Measurements from ENCODE around the gene ACVR1B. TPM values are rescaled to one million over a fixed set of nuclear protein-coding genes. Genes with fewer than 3 reads are reported as not detected.

Gene ACVR1B
- total RNA-seq, 1 donor from 2014 or later = 13.8 TPM

DNA sequence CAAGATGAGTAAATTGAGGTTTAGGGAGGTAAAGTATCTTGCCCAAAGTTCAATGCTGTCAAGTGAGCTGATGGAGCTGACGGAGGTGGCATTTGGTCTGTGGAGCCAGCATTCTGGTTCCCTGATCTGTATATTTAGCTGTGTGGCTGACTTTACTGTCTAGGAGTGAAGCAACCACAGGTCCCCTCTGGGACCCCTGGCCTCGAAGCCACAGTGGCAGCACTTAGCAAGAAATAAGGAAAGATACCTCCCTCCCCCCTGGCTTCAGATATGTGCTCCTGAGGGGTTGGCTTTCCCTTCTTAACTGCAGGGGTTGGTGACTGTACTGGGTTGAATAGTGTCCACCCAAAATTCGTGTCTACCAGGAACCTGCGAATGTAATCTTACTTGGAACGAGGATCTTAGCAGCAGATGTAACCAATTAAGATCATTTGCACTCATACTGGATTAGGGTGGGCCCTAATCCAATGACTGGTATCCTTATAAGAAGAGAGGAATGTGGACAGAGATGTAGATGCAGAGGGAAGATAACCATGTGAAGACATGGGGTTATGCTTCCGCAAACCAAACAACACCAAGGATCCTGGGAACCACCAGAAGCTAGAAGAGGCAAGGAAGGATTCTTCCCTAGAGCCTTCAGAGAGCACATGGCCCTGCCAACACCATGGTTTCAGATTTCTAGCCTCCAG is 2.0 kb upstream of the ACVR1B start:
- H3K27me3 Mint-ChIP-seq (ENCODE audit: low read depth, unreplicated experiment) = peaks cover 36% of the 10 kb centered on the region
- no peak for DNase-seq (ENCODE audit: low read depth)
- Histone ChIP-seq H3K36me3 (ENCODE audit: insufficient read depth, low read length) (no peaks in the 10 kb centered on the region), H3K4me2 (ENCODE audit: low read length) (no peak overlapping the region), H3K9ac (ENCODE audit: low read length) (no peak overlapping the region), H3K4me3 (ENCODE audit: insufficient read depth, low read depth, low read length) (no peak overlapping the region), H2AFZ (ENCODE audit: low read depth, low read length) (no peak overlapping the region), H3K4me1 (ENCODE audit: insufficient read depth, low read length) (peaks cover 11% of the 10 kb centered on the region), H3K79me2 (ENCODE audit: insufficient read depth, low read length) (peaks cover 27% of the 10 kb centered on the region), H3K27ac (ENCODE audit: low read depth, low read length) (no peak overlapping the region), H4K20me1 (ENCODE audit: insufficient read depth, low read length) (peaks cover 22% of the 10 kb centered on the region), H3K27me3 (ENCODE audit: insufficient read depth, low read length) (peaks cover 17% of the 10 kb centered on the region), H3K9me3 (ENCODE audit: insufficient read depth, low read depth, low read length) (peaks cover 2% of the 10 kb centered on the region)
- H3K4me3 Mint-ChIP-seq (ENCODE audit: unreplicated experiment) = no peak overlapping the region
- no peak overlapping the region for H3K27ac Mint-ChIP-seq (ENCODE audit: unreplicated experiment)
- H3K36me3 Mint-ChIP-seq (ENCODE audit: low read depth, unreplicated experiment) = peaks cover 5% of the 10 kb centered on the region
- no peak for FAIRE-seq
- peaks cover 21% of the 10 kb centered on the region for H3K9me3 Mint-ChIP-seq (ENCODE audit: unreplicated experiment)
- TF ChIP-seq CTCF (IDR thresholded peaks at IDR 0.05; ENCODE audit: insufficient read depth, low read depth, low read length) (no peak), EZH2 (IDR thresholded peaks at IDR 0.05; ENCODE audit: insufficient read depth, low read length) (no peak)
- peaks cover 13% of the 10 kb centered on the region for H3K4me1 Mint-ChIP-seq (ENCODE audit: low read depth, unreplicated experiment)

DNA sequence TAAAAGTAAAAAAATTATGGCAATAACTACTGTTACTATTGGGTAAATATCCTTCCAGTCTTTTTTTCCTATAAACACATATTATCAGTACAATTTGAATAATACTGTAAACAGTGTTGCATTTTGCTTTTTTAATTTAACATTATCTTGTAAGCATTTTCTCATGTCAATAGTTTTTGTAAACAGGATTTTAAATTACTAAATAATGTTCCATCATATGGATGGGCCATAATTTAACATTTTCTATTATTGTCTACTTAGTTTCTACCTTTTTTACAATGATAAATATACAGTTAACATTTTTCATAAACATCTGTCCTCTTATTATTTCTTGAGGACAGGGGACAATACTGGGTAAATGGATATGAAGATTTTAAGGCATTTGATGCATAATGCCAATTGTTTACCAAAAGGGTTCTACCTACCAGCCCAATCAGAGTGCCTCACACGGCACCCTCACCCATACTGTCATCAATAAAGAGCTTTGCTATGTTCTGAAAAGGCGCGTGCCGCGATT is 759 bp upstream of the ACVR1B start:
- H3K27ac Mint-ChIP-seq (ENCODE audit: unreplicated experiment) = peak overlapping the region; percentile 60
- TF ChIP-seq CTCF (IDR thresholded peaks at IDR 0.05; ENCODE audit: insufficient read depth, low read depth, low read length) (no peak), EZH2 (IDR thresholded peaks at IDR 0.05; ENCODE audit: insufficient read depth, low read length) (no peak)

More for the DNA sequence above, 759 bp upstream of the ACVR1B start:
- Histone ChIP-seq H3K27me3 (ENCODE audit: insufficient read depth, low read length) (peaks cover 17% of the 10 kb centered on the region), H3K36me3 (ENCODE audit: insufficient read depth, low read length) (no peaks in the 10 kb centered on the region), H4K20me1 (ENCODE audit: insufficient read depth, low read length) (peaks cover 34% of the 10 kb centered on the region), H3K79me2 (ENCODE audit: insufficient read depth, low read length) (peaks cover 40% of the 10 kb centered on the region), H3K4me3 (ENCODE audit: insufficient read depth, low read depth, low read length) (peak overlapping the region; percentile 66), H3K4me1 (ENCODE audit: insufficient read depth, low read length) (peaks cover 11% of the 10 kb centered on the region), H3K9ac (ENCODE audit: low read length) (peak overlapping the region; percentile 82), H2AFZ (ENCODE audit: low read depth, low read length) (peak overlapping the region; percentile 93), H3K9me3 (ENCODE audit: insufficient read depth, low read depth, low read length) (no peaks in the 10 kb centered on the region), H3K4me2 (ENCODE audit: low read length) (peak overlapping the region; percentile 99), H3K27ac (ENCODE audit: low read depth, low read length) (peak overlapping the region; percentile 31)
- peaks cover 3% of the 10 kb centered on the region for H3K36me3 Mint-ChIP-seq (ENCODE audit: low read depth, unreplicated experiment)
- H3K27me3 Mint-ChIP-seq (ENCODE audit: low read depth, unreplicated experiment) = peaks cover 36% of the 10 kb centered on the region
- peaks cover 15% of the 10 kb centered on the region for H3K4me1 Mint-ChIP-seq (ENCODE audit: low read depth, unreplicated experiment)
- H3K9me3 Mint-ChIP-seq (ENCODE audit: unreplicated experiment) = peaks cover 13% of the 10 kb centered on the region
- H3K4me3 Mint-ChIP-seq (ENCODE audit: unreplicated experiment) = peak overlapping the region; percentile 94
- DNase-seq (ENCODE audit: low read depth) = no peak
- FAIRE-seq = no peak

Measured in astrocyte (in vitro differentiated cells and primary cell).